ENCODE results near the gene SREBF1.

GRCh38 chr17:17770632-17771044 is 66.1 kb downstream of the SREBF1 start:
- TF ChIP-seq, protein P1, sequence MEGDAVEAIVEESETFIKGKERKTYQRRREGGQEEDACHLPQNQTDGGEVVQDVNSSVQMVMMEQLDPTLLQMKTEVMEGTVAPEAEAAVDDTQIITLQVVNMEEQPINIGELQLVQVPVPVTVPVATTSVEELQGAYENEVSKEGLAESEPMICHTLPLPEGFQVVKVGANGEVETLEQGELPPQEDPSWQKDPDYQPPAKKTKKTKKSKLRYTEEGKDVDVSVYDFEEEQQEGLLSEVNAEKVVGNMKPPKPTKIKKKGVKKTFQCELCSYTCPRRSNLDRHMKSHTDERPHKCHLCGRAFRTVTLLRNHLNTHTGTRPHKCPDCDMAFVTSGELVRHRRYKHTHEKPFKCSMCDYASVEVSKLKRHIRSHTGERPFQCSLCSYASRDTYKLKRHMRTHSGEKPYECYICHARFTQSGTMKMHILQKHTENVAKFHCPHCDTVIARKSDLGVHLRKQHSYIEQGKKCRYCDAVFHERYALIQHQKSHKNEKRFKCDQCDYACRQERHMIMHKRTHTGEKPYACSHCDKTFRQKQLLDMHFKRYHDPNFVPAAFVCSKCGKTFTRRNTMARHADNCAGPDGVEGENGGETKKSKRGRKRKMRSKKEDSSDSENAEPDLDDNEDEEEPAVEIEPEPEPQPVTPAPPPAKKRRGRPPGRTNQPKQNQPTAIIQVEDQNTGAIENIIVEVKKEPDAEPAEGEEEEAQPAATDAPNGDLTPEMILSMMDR (conservative IDR thresholded peaks at IDR 0.05; ENCODE audit: low read depth in 2 of 2), result no peak
- TF ChIP-seq EZH2 (IDR thresholded peaks at IDR 0.05; ENCODE audit: low read depth, unreplicated experiment) (no peak), EZH2phosphoT487 (IDR thresholded peaks at IDR 0.05; ENCODE audit: unreplicated experiment) (no peak)
